Endothelial cell of umbilical vein (primary cell): ENCODE data around the gene ZNF30. TPM values are rescaled to one million over a fixed set of nuclear protein-coding genes. Genes with fewer than 3 reads are reported as not detected.

Experiments used
- BruUV-seq: library from RNA; stranded (reverse); fragments of 400-500 nt; replicated peaks from 2 replicates; lab custom pipeline; 2021; lab: Mats Ljungman, UMichigan
- CTCF ChIA-PET: fragments of 300-600, 350-600 bp; sonication (Branson Sonifier 250); formaldehyde crosslinking; loops from one replicate; lab custom pipeline; 2021; ENCODE audit warnings: antibody characterized with exemption, inconsistent platforms; lab: Charles Lee
- POLR2A ChIA-PET: fragments of 300-600, 350-600 bp; sonication (Branson Sonifier 250); formaldehyde crosslinking; loops from one replicate; lab custom pipeline; 2021; ENCODE audit warnings: antibody characterized with exemption, inconsistent platforms; lab: Charles Lee
- DNase-seq: peaks from one replicate; pipeline ENCODE4 v3.0.0-alpha.2; 2011; ENCODE audit warnings: low read depth, low spot score
- FAIRE-seq: peaks from 2 replicates; lab custom pipeline; 2011; peaks lifted over from hg19 to GRCh38; lab: Jason Lieb, UNC
- H2AFZ ChIP-seq: 2 replicates; pipeline ENCODE4 v1.6.0; 2012; ENCODE audit warnings: low read depth, low read length, control low read depth, inconsistent platforms
- H3K27ac ChIP-seq: 2 replicates; pipeline ENCODE4 v1.5.1; 2011; ENCODE audit warnings: low read depth, mild to moderate bottlenecking, control low read depth, low read length, moderate library complexity; ENCODE audit not compliant: insufficient read depth
- H3K27me3 ChIP-seq, 2 experiments: 2 replicates each; pipeline versions ENCODE4 v1.6.0 to v1.6.1; 2011; ENCODE audit warnings: low read length in 2 of 2, mixed read lengths in 1 of 2; ENCODE audit not compliant: control insufficient read depth in 2 of 2, insufficient read depth in 2 of 2
- H3K36me3 ChIP-seq, 2 experiments: 2 replicates in 1 of 2; 3 replicates in 1 of 2; pipeline ENCODE4 v1.5.1; 2011; ENCODE audit warnings: low read length in 2 of 2, mild to moderate bottlenecking in 1 of 2, moderate library complexity in 1 of 2; ENCODE audit not compliant: control insufficient read depth in 2 of 2, insufficient read depth in 2 of 2; ENCODE audit errors: extremely low read depth in 1 of 2
- H3K4me1 ChIP-seq: 3 replicates; pipeline ENCODE4 v1.5.1; 2011; ENCODE audit warnings: mild to moderate bottlenecking, low read length; ENCODE audit not compliant: control insufficient read depth, insufficient read depth; ENCODE audit errors: extremely low read depth
- H3K4me2 ChIP-seq: 2 replicates; pipeline ENCODE4 v1.6.1; 2011; ENCODE audit warnings: low read length, control low read depth, mixed read lengths; ENCODE audit not compliant: insufficient read depth
- H3K4me3 ChIP-seq, 3 experiments: fragments of 200-600 bp in 1 of 3; sonication (generic), shearing (Covaris generic) in 1 of 3; replicated peaks in 1 of 3; 2 replicates each; pipeline ENCODE4 v1.5.1; 2011 to 2016; ENCODE audit warnings: control low read depth in 3 of 3, low read length in 3 of 3, mild to moderate bottlenecking in 2 of 3, inconsistent platforms in 1 of 3, low read depth in 1 of 3, moderate library complexity in 1 of 3; ENCODE audit not compliant: insufficient read depth in 1 of 3
- H3K79me2 ChIP-seq: 2 replicates; pipeline ENCODE4 v1.6.0; 2012; ENCODE audit warnings: low read length, inconsistent platforms; ENCODE audit not compliant: control insufficient read depth, insufficient read depth
- H3K9ac ChIP-seq: replicated peaks from 2 replicates; pipeline ENCODE3; 2011; ENCODE audit warnings: low read length, control low read depth; ENCODE audit not compliant: insufficient read depth; ENCODE audit errors: extremely low read depth
- H3K9me1 ChIP-seq: replicated peaks from 3 replicates; pipeline ENCODE4 v1.6.0; 2011; ENCODE audit warnings: mild to moderate bottlenecking, low read length; ENCODE audit not compliant: control insufficient read depth, insufficient read depth; ENCODE audit errors: extremely low read depth
- H3K9me3 ChIP-seq: replicated peaks from 2 replicates; pipeline ENCODE4 v1.5.1; 2012; ENCODE audit warnings: low read length, inconsistent platforms; ENCODE audit not compliant: control insufficient read depth, insufficient read depth
- H4K20me1 ChIP-seq: replicated peaks from 2 replicates; pipeline ENCODE3; 2011; ENCODE audit warnings: mild to moderate bottlenecking, low read length; ENCODE audit not compliant: control insufficient read depth, insufficient read depth; ENCODE audit errors: extremely low read depth
- CTCF ChIP-seq, 2 donors: IDR thresholded peaks; 1 replicate in 1 of 2; 2 replicates in 1 of 2; pipeline ENCODE4 v1.5.1; 2011; ENCODE audit warnings: low read length in 2 of 2, mild to moderate bottlenecking in 2 of 2, moderate library complexity in 2 of 2, control low read depth in 1 of 2, inconsistent platforms in 1 of 2, low read depth in 1 of 2; ENCODE audit not compliant: insufficient read depth in 1 of 2; ENCODE audit errors: extremely low read depth in 1 of 2
- EZH2 ChIP-seq: IDR thresholded peaks from 2 replicates; pipeline ENCODE4 v1.6.1; 2012; ENCODE audit warnings: borderline replicate concordance, low read depth, mild to moderate bottlenecking, moderate library complexity, low read length, inconsistent platforms; ENCODE audit not compliant: severe bottlenecking
- FOS ChIP-seq: IDR thresholded peaks from 2 replicates; pipeline ENCODE4 v1.6.1; 2011; ENCODE audit warnings: mild to moderate bottlenecking, low read length, moderate library complexity, borderline replicate concordance; ENCODE audit not compliant: insufficient read depth
- GATA2 ChIP-seq: IDR thresholded peaks from 2 replicates; pipeline ENCODE4 v1.7.0; 2011; ENCODE audit warnings: low read depth, mild to moderate bottlenecking, moderate library complexity, mixed read lengths, low read length; ENCODE audit not compliant: insufficient read length, insufficient read depth
- JUN ChIP-seq: IDR thresholded peaks from 2 replicates; pipeline ENCODE4 v1.6.1; 2011; ENCODE audit warnings: borderline replicate concordance, low read depth; ENCODE audit not compliant: insufficient read length, insufficient read depth
- MAX ChIP-seq: IDR thresholded peaks from 2 replicates; pipeline ENCODE4 v1.6.1; 2011; ENCODE audit not compliant: insufficient read depth, insufficient read length
- MYC ChIP-seq: IDR thresholded peaks from one replicate; pipeline ENCODE4 v1.6.1; 2011; ENCODE audit warnings: mild to moderate bottlenecking, low read depth, low read length
- POLR2A ChIP-seq: IDR thresholded peaks from 2 replicates; pipeline ENCODE4 v1.6.1; 2012; ENCODE audit warnings: low read depth, mild to moderate bottlenecking, control low read depth, low read length
- POLR2AphosphoS5 ChIP-seq: IDR thresholded peaks from 2 replicates; pipeline ENCODE4 v1.6.1; 2012; ENCODE audit warnings: low read depth, mild to moderate bottlenecking, control low read depth, low read length, moderate library complexity; ENCODE audit not compliant: insufficient read depth
- dilution Hi-C: fragments of 300-500 bp; cut with MboI; formaldehyde crosslinking; loops from one replicate; pipeline ENCODE4 v1.15.0; 2019; ENCODE audit warnings: low sequenced_read_pairs; ENCODE audit not compliant: extremely low pct_ligation_motif_present
- intact Hi-C: fragments of 100-400 bp; cut with micrococcal nuclease; formaldehyde crosslinking; loops from one replicate; pipeline ENCODE4 v1.10.0; 2022
- polyA plus RNA-seq, 4 experiments: library from polyadenylated mRNA; depleted of rRNA in 3 of 4; stranded (reverse) in 3 of 4; unstranded in 1 of 4; fragments of >200 nt; gene quantifications; 2 replicates each; pipeline versions ENCODE4 v1.2.1 to v1.2.3, GENCODE V29; 2011 to 2012; ENCODE audit warnings: missing spikeins in 1 of 4
- total RNA-seq: library from RNA; stranded (reverse); gene quantifications from 2 replicates; pipeline ENCODE4 v1.2.3, GENCODE V29; 2021

ZNF30 gene
- total and polyA plus RNA-seq, 2 donors (not counting 3 experiments of a cell fraction or from before 2014, with no cell fraction given): 1.3 to 4.7 TPM

- H3K9ac ChIP-seq: no peak overlapping the region
- no peaks in the 10 kb centered on the region for H4K20me1 ChIP-seq
- intact Hi-C loops: no loop called here
- peaks cover 24% of the 10 kb centered on the region for H3K9me3 ChIP-seq
- no peak for DNase-seq
- no TSS peak for BruUV-seq
- H3K9me1 ChIP-seq: no peaks in the 10 kb centered on the region
- no peak overlapping the region for H2AFZ ChIP-seq
- H3K36me3 ChIP-seq: peaks cover 17% of the 10 kb centered on the region in 2 experiments
- no peak for TF ChIP-seq EZH2
- TF ChIP-seq JUN: no peak
- no peak for TF ChIP-seq CTCF (IDR thresholded peaks at IDR 0.05; ENCODE audit: extremely low read depth in 1 of 2, insufficient read depth in 1 of 2, low read depth in 1 of 2, low read length in 2 of 2)
- no peak for TF ChIP-seq FOS
- no peak for TF ChIP-seq POLR2A
- no peak for TF ChIP-seq POLR2AphosphoS5
- TF ChIP-seq MYC: no peak
- TF ChIP-seq GATA2: no peak
- TF ChIP-seq MAX: no peak
- FAIRE-seq: no peak
- no peak overlapping the region for H3K4me3 ChIP-seq
- H3K4me2 ChIP-seq: no peak overlapping the region
- dilution Hi-C loops: no loop called here
- no peak overlapping the region for H3K27ac ChIP-seq
- H3K4me1 ChIP-seq: no peaks in the 10 kb centered on the region
- CTCF ChIA-PET: interaction anchor here (1.3 kb wide), 1 partner anchor 8 kb away, joined by 3 read pairs; no protein-coding TSS in a partner anchor
- H3K79me2 ChIP-seq: peaks cover 13% of the 10 kb centered on the region
- POLR2A ChIA-PET: no interaction called here
- H3K27me3 ChIP-seq: no peaks in the 10 kb centered on the region
These were observed 26.4 kb downstream of the ZNF30 start for GRCh38 chr19:34953092-34953491.
